ENCODE results near the gene SORL1. TPM values are rescaled to one million over a fixed set of nuclear protein-coding genes. Genes with fewer than 3 reads are reported as not detected.

SORL1 gene
- total RNA-seq, 6 experiments from 2014 or later = 0.19 to 0.48 (median 0.36) TPM

- Mint-ChIP-seq H3K27ac (no peak overlapping the region), H3K4me1 (ENCODE audit: low read depth) (no peaks in the 10 kb centered on the region), H3K4me3 (no peak overlapping the region), H3K27me3 (ENCODE audit: insufficient read depth) (peaks cover 14% of the 10 kb centered on the region), H3K36me3 (ENCODE audit: low read depth) (no peaks in the 10 kb centered on the region), H3K9me3 (no peaks in the 10 kb centered on the region)
- no peak for DNase-seq
- TF ChIP-seq CTCF (IDR thresholded peaks at IDR 0.05) = no peak
These were observed 12.8 kb upstream of the SORL1 start for GRCh38 chr11:121439337-121439736.

DNA sequence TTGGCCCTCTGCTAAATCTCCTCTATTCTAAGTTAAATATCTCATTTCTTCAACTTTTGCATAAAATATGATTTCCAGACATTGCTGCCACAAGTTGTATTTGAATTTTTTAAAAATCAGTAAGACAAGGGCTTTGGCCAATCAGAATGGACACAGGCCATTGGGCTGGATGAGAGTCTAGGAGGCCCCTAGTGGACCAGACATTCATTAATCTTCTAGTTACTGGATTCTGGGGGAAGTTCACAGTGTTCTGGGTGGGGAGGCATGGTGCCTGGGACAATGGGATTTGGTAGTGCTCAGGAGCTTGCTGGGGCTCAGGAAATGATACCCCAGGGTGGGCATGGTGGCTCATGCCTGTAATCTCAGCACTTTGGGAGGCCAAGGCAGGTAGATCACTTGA, 12.4 kb upstream of the SORL1 start:
- no peak for DNase-seq
- no peak overlapping the region for H3K27ac Mint-ChIP-seq
- peaks cover 14% of the 10 kb centered on the region for H3K27me3 Mint-ChIP-seq (ENCODE audit: insufficient read depth)
- no peaks in the 10 kb centered on the region for H3K36me3 Mint-ChIP-seq (ENCODE audit: low read depth)
- H3K9me3 Mint-ChIP-seq = no peaks in the 10 kb centered on the region
- no peak for TF ChIP-seq CTCF (IDR thresholded peaks at IDR 0.05)
- H3K4me3 Mint-ChIP-seq = no peak overlapping the region
- no peaks in the 10 kb centered on the region for H3K4me1 Mint-ChIP-seq (ENCODE audit: low read depth)

DNA sequence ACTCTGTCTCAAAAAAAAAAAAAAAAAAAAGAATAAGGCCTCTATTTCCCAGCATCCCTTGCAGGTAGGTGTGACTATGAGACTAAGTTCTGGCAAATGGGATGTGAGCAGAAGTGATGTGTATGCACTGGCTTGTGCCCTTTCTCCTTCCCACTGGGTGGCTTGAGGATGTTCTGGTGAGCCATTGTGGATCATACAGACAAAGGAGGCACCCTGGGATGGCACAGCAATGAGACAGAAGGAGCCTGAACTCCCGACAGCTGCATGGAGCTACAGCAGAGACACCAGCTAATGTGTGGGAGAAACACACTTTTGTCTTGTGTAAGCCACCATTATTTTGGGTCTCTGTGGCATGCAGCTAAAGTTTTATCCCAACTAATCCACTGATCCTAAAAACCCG, 10.6 kb upstream of the SORL1 start:
- Mint-ChIP-seq H3K27ac (no peak overlapping the region), H3K9me3 (no peaks in the 10 kb centered on the region), H3K27me3 (ENCODE audit: insufficient read depth) (peaks cover 16% of the 10 kb centered on the region), H3K4me3 (no peak overlapping the region), H3K36me3 (ENCODE audit: low read depth) (no peaks in the 10 kb centered on the region), H3K4me1 (ENCODE audit: low read depth) (no peaks in the 10 kb centered on the region)
- DNase-seq = no peak
- TF ChIP-seq CTCF (IDR thresholded peaks at IDR 0.05) = no peak

- Mint-ChIP-seq H3K27me3 (ENCODE audit: insufficient read depth) (peaks cover 16% of the 10 kb centered on the region), H3K27ac (no peak overlapping the region), H3K9me3 (no peaks in the 10 kb centered on the region), H3K36me3 (ENCODE audit: low read depth) (no peaks in the 10 kb centered on the region), H3K4me1 (ENCODE audit: low read depth) (peaks cover 5% of the 10 kb centered on the region; the same call in 1 of the 2 replicates), H3K4me3 (no peak overlapping the region)
- TF ChIP-seq CTCF (IDR thresholded peaks at IDR 0.05) = no peak
- DNase-seq = no peak
These were observed 8.3 kb upstream of the SORL1 start for GRCh38 chr11:121443688-121444275.

GRCh38 chr11:121444526-121444925, 7.6 kb upstream of the SORL1 start:
- no peak overlapping the region for H3K4me3 Mint-ChIP-seq
- no peaks in the 10 kb centered on the region for H3K9me3 Mint-ChIP-seq
- TF ChIP-seq CTCF (IDR thresholded peaks at IDR 0.05) = no peak
- DNase-seq = no peak
- peaks cover 5% of the 10 kb centered on the region; the same call in 1 of the 2 replicates for H3K4me1 Mint-ChIP-seq (ENCODE audit: low read depth)
- no peaks in the 10 kb centered on the region for H3K36me3 Mint-ChIP-seq (ENCODE audit: low read depth)
- peaks cover 19% of the 10 kb centered on the region for H3K27me3 Mint-ChIP-seq (ENCODE audit: insufficient read depth)
- H3K27ac Mint-ChIP-seq = no peak overlapping the region

All from HFFc6 (cell line).